A673 (cell line): ENCODE data around the gene CTIF. TPM values are rescaled to one million over a fixed set of nuclear protein-coding genes. Genes with fewer than 3 reads are reported as not detected.

Experiments
- BruUV-seq: library from RNA; stranded (reverse); fragments of 400-500 nt; replicated peaks from 2 replicates; lab custom pipeline; 2021; lab: Mats Ljungman, UMichigan
- CTCF ChIA-PET: fragments of 300-600 bp; sonication (Branson Sonifier 250); formaldehyde crosslinking; loops from one replicate; lab custom pipeline; 2022; ENCODE audit warnings: antibody characterized with exemption; lab: Charles Lee
- POLR2A ChIA-PET: fragments of 300-600 bp; sonication (Branson Sonifier 250); formaldehyde crosslinking; loops from one replicate; lab custom pipeline; 2022; ENCODE audit warnings: antibody characterized with exemption; ENCODE audit not compliant: low non-redundant PET; lab: Charles Lee
- DNase-seq: peaks from one replicate; pipeline ENCODE4 v3.0.0-alpha.2; 2015; ENCODE audit warnings: low spot score
- H3K27ac ChIP-seq: fragments of 200-600 bp; sonication (generic); 2 replicates; pipeline ENCODE4 v1.5.1; 2016; ENCODE audit warnings: mixed run types, low read depth, mild to moderate bottlenecking, mixed read lengths, antibody characterized with exemption, low read length; ENCODE audit not compliant: poor library complexity, severe bottlenecking
- H3K27me3 ChIP-seq: fragments of 200-600 bp; sonication (generic); replicated peaks from 2 replicates; pipeline ENCODE4 v1.6.1; 2017; ENCODE audit warnings: mixed run types, low read depth, mild to moderate bottlenecking, mixed read lengths, antibody characterized with exemption, low read length; ENCODE audit not compliant: insufficient read depth, poor library complexity
- H3K36me3 ChIP-seq: fragments of 200-600 bp; sonication (generic); 2 replicates; pipeline ENCODE4 v1.6.1; 2016; ENCODE audit warnings: mixed run types, mild to moderate bottlenecking, mixed read lengths, antibody characterized with exemption, low read length; ENCODE audit not compliant: insufficient read depth, poor library complexity, severe bottlenecking
- H3K4me1 ChIP-seq: fragments of 200-600 bp; sonication (generic); 2 replicates; pipeline ENCODE4 v1.6.1; 2017; ENCODE audit warnings: mixed run types, mild to moderate bottlenecking, mixed read lengths, antibody characterized with exemption, low read length; ENCODE audit not compliant: insufficient read depth, poor library complexity, severe bottlenecking
- H3K4me3 ChIP-seq: fragments of 200-600 bp; sonication (generic); 2 replicates; pipeline ENCODE4 v1.5.1; 2016; ENCODE audit warnings: low read depth, mixed run types, mild to moderate bottlenecking, mixed read lengths, low read length; ENCODE audit not compliant: poor library complexity, severe bottlenecking
- H3K9me3 ChIP-seq: fragments of 200-600 bp; sonication (generic); 2 replicates; pipeline ENCODE4 v1.6.1; 2016; ENCODE audit warnings: mixed run types, low read depth, mild to moderate bottlenecking, mixed read lengths, antibody characterized with exemption, low read length; ENCODE audit not compliant: poor library complexity, severe bottlenecking
- CTCF ChIP-seq: fragments of 300-800, 200-600 bp; sonication (generic); conservative IDR thresholded peaks from 2 replicates; pipeline ENCODE4 v1.5.1; 2017; ENCODE audit warnings: low read depth, mild to moderate bottlenecking, antibody characterized with exemption, low read length, moderate library complexity, mixed read lengths
- EZH2 ChIP-seq: fragments of 200-600 bp; sonication (generic); IDR thresholded peaks from 2 replicates; pipeline ENCODE4 v1.6.1; 2017; ENCODE audit warnings: borderline replicate concordance, low read depth, mild to moderate bottlenecking, mixed read lengths, antibody characterized with exemption, low read length; ENCODE audit not compliant: poor library complexity, severe bottlenecking
- intact Hi-C: fragments of 100-400 bp; cut with micrococcal nuclease; formaldehyde crosslinking; loops from one replicate; pipeline ENCODE4 v1.10.0; 2022; ENCODE audit not compliant: unreplicated experiment
- total RNA-seq: library from RNA; stranded (reverse); gene quantifications from 2 replicates; pipeline ENCODE4 v1.2.3, GENCODE V29; 2021

CTIF gene
- total RNA-seq, 1 experiment from 2014 or later: 23.5 TPM

DNA sequence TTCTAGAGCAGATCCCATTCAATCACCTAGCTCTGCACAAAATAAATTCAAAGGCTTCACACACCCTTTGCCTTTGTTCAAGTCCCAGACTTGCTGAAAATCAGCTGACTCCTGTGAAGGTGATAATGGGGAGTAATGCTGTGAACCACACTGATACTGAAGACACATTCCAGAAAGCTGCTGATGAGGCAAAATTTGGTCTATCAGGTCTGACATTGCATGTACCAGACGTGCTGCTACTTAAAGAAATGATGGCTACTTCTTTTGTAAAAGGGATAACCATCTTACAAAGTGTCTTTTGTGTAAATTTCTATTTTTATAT, 7.8 kb upstream of the CTIF start:
- H3K27me3 ChIP-seq: peaks cover 3% of the 10 kb centered on the region
- BruUV-seq: no TSS peak
- CTCF ChIA-PET: interaction anchor here (0.6 kb wide), 1 partner anchor 10 kb away, joined by 3 read pairs; no protein-coding TSS in a partner anchor

DNA sequence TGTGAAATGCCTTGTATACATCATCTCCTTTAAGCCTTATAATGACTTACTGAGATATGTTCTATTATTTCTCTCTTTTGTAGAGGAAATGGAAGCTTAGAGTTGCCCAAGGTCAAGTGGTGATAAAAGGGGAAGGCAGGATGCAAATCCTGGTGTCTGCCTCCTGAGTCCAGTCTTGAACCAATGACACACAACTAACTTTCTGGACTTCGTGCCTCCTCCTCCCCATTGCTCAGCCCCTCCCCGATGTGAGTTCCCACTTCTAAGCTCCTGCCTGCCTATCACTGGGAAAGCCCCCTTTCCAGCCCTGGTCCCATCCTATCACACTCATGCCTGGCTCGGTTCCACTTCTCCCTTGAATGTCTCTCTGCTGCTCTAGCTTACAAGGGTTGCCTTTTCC, 6.9 kb upstream of the CTIF start:
- no peak for TF ChIP-seq EZH2
- TF ChIP-seq CTCF: no peak
- BruUV-seq: no TSS peak
- CTCF ChIA-PET: no interaction called here
- Histone ChIP-seq H3K4me1 (peaks cover 23% of the 10 kb centered on the region), H3K4me3 (no peak overlapping the region), H3K27me3 (no peaks in the 10 kb centered on the region), H3K27ac (no peak overlapping the region), H3K36me3 (no peaks in the 10 kb centered on the region), H3K9me3 (no peaks in the 10 kb centered on the region)
- DNase-seq: no peak
- intact Hi-C loops: no loop called here
- POLR2A ChIA-PET: no interaction called here

More for the DNA sequence above, 7.8 kb upstream of the CTIF start:
- Histone ChIP-seq H3K36me3 (no peaks in the 10 kb centered on the region), H3K9me3 (no peaks in the 10 kb centered on the region), H3K4me1 (peaks cover 23% of the 10 kb centered on the region), H3K4me3 (no peak overlapping the region), H3K27ac (no peak overlapping the region)
- intact Hi-C loops: no loop called here
- POLR2A ChIA-PET: no interaction called here
- no peak for DNase-seq
- TF ChIP-seq CTCF (no peak), EZH2 (no peak)

DNA sequence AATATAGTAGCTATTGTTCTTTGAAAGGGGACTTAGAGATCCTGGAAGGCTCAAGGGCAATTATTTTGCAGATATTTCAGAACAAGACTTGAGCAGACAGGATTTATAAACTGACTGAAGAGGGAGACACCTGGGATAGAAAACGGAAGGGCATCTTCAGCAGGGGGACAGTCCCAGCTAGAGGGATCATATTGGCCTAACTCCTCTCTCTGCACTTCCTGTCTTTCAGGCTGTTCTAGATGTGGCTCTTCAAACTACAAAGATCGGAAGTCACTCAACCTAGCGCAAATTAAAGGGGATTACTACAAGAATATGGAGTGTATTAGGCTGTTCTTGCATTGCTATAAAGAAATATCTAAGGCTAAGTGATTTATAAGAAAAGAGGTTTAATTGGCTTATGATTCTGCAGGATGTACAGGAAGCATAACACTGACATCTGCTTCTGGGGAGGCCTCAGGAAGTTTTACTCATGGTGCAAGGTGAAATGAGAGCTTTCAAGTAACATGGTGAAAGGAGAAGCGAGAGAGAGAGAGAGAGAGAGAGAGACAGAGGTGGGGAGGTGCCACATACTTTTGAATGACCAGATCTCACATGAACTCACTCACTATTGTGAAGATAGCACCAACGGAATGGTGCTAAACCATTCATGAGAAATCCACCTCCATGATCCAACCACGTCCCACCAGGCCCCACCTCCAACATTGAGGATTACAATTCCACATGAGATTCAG, 5.3 kb upstream of the CTIF start:
- no peaks in the 10 kb centered on the region for H3K27me3 ChIP-seq
- CTCF ChIA-PET: no interaction called here
- intact Hi-C loops: no loop called here
- peak; percentile 74 for DNase-seq
- TF ChIP-seq CTCF (no peak), EZH2 (no peak)
- POLR2A ChIA-PET: no interaction called here
- BruUV-seq: no TSS peak
- no peaks in the 10 kb centered on the region for H3K9me3 ChIP-seq
- H3K36me3 ChIP-seq: no peaks in the 10 kb centered on the region
- H3K27ac ChIP-seq: no peak overlapping the region
- H3K4me1 ChIP-seq: peaks cover 23% of the 10 kb centered on the region
- no peak overlapping the region for H3K4me3 ChIP-seq
